ENCODE measurements around the gene SH3PXD2B. TPM values are rescaled to one million over a fixed set of nuclear protein-coding genes. Genes with fewer than 3 reads are reported as not detected.

Gene SH3PXD2B
- total and polyA plus RNA-seq, 5 donors from 2014 or later: 0.10 TPM; not detected in 4

DNA sequence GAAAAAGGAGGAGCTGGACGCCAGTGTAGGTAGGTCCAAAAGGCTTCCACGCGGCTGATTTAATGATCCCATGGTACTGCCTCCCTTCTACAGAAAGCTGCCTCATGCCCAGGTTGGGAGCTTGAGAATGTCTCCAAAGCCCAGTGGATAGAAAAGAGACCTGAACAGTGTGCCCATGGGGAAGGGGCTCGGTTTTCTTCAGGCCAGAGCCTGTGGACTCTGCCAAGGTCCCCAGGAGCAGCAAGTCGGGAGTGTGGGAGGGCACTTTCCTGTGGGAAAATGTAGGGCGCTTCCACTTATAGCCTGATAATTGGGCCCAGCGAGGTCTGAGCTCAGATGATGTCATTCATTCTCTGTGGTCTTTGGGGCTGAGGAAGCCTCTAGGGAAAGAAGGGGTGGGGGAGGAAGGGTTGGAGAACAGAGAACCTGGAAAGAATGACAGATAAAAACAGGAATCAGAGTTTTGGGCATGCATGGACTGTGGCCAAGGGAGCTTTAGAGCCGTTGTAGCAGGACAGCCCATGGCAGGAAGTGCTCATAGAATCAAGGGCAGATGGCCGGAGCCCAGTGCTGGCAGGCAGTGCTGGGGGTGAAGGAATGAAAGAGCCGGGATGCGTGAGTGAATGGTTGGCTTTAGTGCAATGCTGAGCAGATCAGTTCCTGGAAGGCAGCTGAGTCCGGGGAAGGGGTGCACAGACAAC, 42.5 kb upstream of the SH3PXD2B start:
- Mint-ChIP-seq H3K4me1 (no peaks in the 10 kb centered on the region), H3K27me3 (peaks cover 4% of the 10 kb centered on the region), H3K36me3 (no peaks in the 10 kb centered on the region), H3K9me3 (peaks cover 0 to 5% (median 0%) of the 10 kb centered on the region in 7 donors), H3K27ac (no peak overlapping the region), H3K4me3 (no peak overlapping the region)
- H3K36me3 ChIP-seq (ENCODE audit: control insufficient read depth, insufficient read depth, low read length): no peaks in the 10 kb centered on the region
- ATAC-seq (ENCODE audit: low read depth in 2 of 2): no peak
- H3K9me3 ChIP-seq (ENCODE audit: control insufficient read depth in 2 of 2, low read length in 2 of 2): no peaks in the 10 kb centered on the region
- no peaks in the 10 kb centered on the region for H3K27me3 ChIP-seq (ENCODE audit: control insufficient read depth, insufficient read depth, low read length)
- no peaks in the 10 kb centered on the region for H3K4me1 ChIP-seq (ENCODE audit: control insufficient read depth, insufficient read depth, low read length, poor library complexity, severe bottlenecking)
- no peak for DNase-seq
- no peak overlapping the region for H3K4me3 ChIP-seq (ENCODE audit: low read depth, low read length)
- no peak overlapping the region for H3K27ac ChIP-seq (ENCODE audit: insufficient read depth, low read length, poor library complexity, severe bottlenecking)

GRCh38 chr5:172494630-172495505, 40.5 kb upstream of the SH3PXD2B start:
- DNase-seq: no peak
- Histone ChIP-seq H3K27me3 (ENCODE audit: control insufficient read depth, insufficient read depth, low read length) (no peaks in the 10 kb centered on the region), H3K4me3 (ENCODE audit: low read depth, low read length) (no peak overlapping the region), H3K36me3 (ENCODE audit: control insufficient read depth, insufficient read depth, low read length) (no peaks in the 10 kb centered on the region), H3K27ac (ENCODE audit: insufficient read depth, low read length, poor library complexity, severe bottlenecking) (no peak overlapping the region), H3K9me3 (ENCODE audit: control insufficient read depth in 2 of 2, low read length in 2 of 2) (no peaks in the 10 kb centered on the region), H3K4me1 (ENCODE audit: control insufficient read depth, insufficient read depth, low read length, poor library complexity, severe bottlenecking) (no peaks in the 10 kb centered on the region)
- Mint-ChIP-seq H3K9me3 (peaks cover 0 to 3% (median 0%) of the 10 kb centered on the region in 7 donors), H3K27ac (no peak overlapping the region), H3K27me3 (peaks cover 4% of the 10 kb centered on the region), H3K4me1 (no peaks in the 10 kb centered on the region), H3K36me3 (no peaks in the 10 kb centered on the region), H3K4me3 (no peak overlapping the region)
- ATAC-seq (ENCODE audit: low read depth in 2 of 2): no peak

GRCh38 chr5:172493906-172494305, 39.6 kb upstream of the SH3PXD2B start:
- H3K27ac ChIP-seq (ENCODE audit: insufficient read depth, low read length, poor library complexity, severe bottlenecking): no peak overlapping the region
- Mint-ChIP-seq H3K9me3 (peaks cover 0 to 3% (median 0%) of the 10 kb centered on the region in 7 donors), H3K27me3 (peaks cover 4% of the 10 kb centered on the region)

DNA sequence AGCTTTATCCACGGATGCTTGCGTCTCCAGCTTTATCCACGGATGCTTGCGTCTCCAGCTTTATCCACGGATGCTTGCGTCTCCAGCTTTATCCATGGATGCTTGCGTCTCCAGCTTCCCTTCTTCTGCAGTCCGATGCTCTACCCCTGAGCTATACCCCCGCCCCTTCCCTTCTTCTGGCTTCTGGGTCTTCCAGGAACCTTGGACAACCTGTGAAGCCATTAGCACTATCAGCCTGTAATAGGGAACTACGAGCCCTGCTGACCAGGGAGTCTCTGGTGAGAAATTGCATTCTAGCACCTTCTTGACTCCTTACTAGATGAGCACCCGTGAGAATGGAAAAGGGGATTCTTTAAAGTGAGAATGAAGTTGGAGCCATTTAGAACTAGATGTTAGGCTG, 39.1 kb upstream of the SH3PXD2B start:
- Mint-ChIP-seq H3K4me1 (no peaks in the 10 kb centered on the region), H3K4me3 (no peak overlapping the region), H3K27me3 (peaks cover 4% of the 10 kb centered on the region), H3K36me3 (no peaks in the 10 kb centered on the region), H3K27ac (no peak overlapping the region), H3K9me3 (peaks cover 0 to 3% (median 0%) of the 10 kb centered on the region in 7 donors)
- ATAC-seq (ENCODE audit: low read depth in 2 of 2) (no peak), DNase-seq (no peak)
- Histone ChIP-seq H3K9me3 (ENCODE audit: control insufficient read depth in 2 of 2, low read length in 2 of 2) (no peaks in the 10 kb centered on the region), H3K4me3 (ENCODE audit: low read depth, low read length) (no peak overlapping the region), H3K27me3 (ENCODE audit: control insufficient read depth, insufficient read depth, low read length) (no peaks in the 10 kb centered on the region), H3K4me1 (ENCODE audit: control insufficient read depth, insufficient read depth, low read length, poor library complexity, severe bottlenecking) (no peaks in the 10 kb centered on the region), H3K27ac (ENCODE audit: insufficient read depth, low read length, poor library complexity, severe bottlenecking) (no peak overlapping the region), H3K36me3 (ENCODE audit: control insufficient read depth, insufficient read depth, low read length) (no peaks in the 10 kb centered on the region)

More at GRCh38 chr5:172493906-172494305, 39.6 kb upstream of the SH3PXD2B start:
- DNase-seq (no peak), ATAC-seq (ENCODE audit: low read depth in 2 of 2) (no peak)
- no peaks in the 10 kb centered on the region for H3K4me1 Mint-ChIP-seq
- no peak overlapping the region for H3K4me3 Mint-ChIP-seq
- H3K27me3 ChIP-seq (ENCODE audit: control insufficient read depth, insufficient read depth, low read length): no peaks in the 10 kb centered on the region
- no peaks in the 10 kb centered on the region for H3K36me3 Mint-ChIP-seq
- H3K4me1 ChIP-seq (ENCODE audit: control insufficient read depth, insufficient read depth, low read length, poor library complexity, severe bottlenecking): no peaks in the 10 kb centered on the region
- no peaks in the 10 kb centered on the region for H3K9me3 ChIP-seq (ENCODE audit: control insufficient read depth in 2 of 2, low read length in 2 of 2)
- H3K4me3 ChIP-seq (ENCODE audit: low read depth, low read length): no peak overlapping the region
- no peaks in the 10 kb centered on the region for H3K36me3 ChIP-seq (ENCODE audit: control insufficient read depth, insufficient read depth, low read length)
- H3K27ac Mint-ChIP-seq: no peak overlapping the region

DNA sequence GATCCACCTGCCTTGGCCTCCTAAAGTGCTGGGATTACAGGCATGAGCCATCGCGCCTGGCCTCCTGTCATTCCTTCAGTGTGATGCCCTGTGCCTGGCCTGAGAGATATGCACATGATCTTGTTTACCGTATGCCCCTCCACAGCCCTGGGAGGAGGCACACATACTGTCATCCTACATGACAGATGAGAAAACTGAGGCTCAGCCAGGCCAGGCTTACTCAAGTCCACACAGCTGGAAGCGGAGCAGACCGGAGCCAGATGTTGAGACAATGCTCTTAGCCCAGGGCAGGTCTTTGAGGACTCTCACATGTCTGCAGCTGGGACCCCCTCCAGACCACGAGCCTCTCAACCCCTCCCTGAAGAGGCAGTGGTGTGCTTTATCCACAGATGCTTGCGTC, 38.7 kb upstream of the SH3PXD2B start:
- no peaks in the 10 kb centered on the region for H3K27me3 ChIP-seq (ENCODE audit: control insufficient read depth, insufficient read depth, low read length)
- H3K27ac Mint-ChIP-seq: no peak overlapping the region
- no peaks in the 10 kb centered on the region for H3K9me3 ChIP-seq (ENCODE audit: control insufficient read depth in 2 of 2, low read length in 2 of 2)
- H3K4me1 ChIP-seq (ENCODE audit: control insufficient read depth, insufficient read depth, low read length, poor library complexity, severe bottlenecking): no peaks in the 10 kb centered on the region
- no peaks in the 10 kb centered on the region for H3K4me1 Mint-ChIP-seq
- peaks cover 4% of the 10 kb centered on the region for H3K27me3 Mint-ChIP-seq
- no peak overlapping the region for H3K27ac ChIP-seq (ENCODE audit: insufficient read depth, low read length, poor library complexity, severe bottlenecking)
- no peak overlapping the region for H3K4me3 ChIP-seq (ENCODE audit: low read depth, low read length)
- H3K36me3 ChIP-seq (ENCODE audit: control insufficient read depth, insufficient read depth, low read length): no peaks in the 10 kb centered on the region
- no peaks in the 10 kb centered on the region for H3K36me3 Mint-ChIP-seq
- no peak overlapping the region for H3K4me3 Mint-ChIP-seq
- ATAC-seq (ENCODE audit: low read depth in 2 of 2): no peak
- DNase-seq: no peak
- peaks cover 0 to 3% (median 0%) of the 10 kb centered on the region in 7 donors for H3K9me3 Mint-ChIP-seq

GRCh38 chr5:172492097-172492840, 37.9 kb upstream of the SH3PXD2B start:
- H3K36me3 Mint-ChIP-seq: no peaks in the 10 kb centered on the region
- ATAC-seq (ENCODE audit: low read depth in 2 of 2): no peak

GRCh38 chr5:172491481-172491880, 37.2 kb upstream of the SH3PXD2B start:
- Mint-ChIP-seq H3K4me3 (no peak overlapping the region), H3K27ac (no peak overlapping the region), H3K27me3 (peaks cover 4% of the 10 kb centered on the region), H3K4me1 (no peaks in the 10 kb centered on the region), H3K9me3 (peaks cover 0 to 3% (median 0%) of the 10 kb centered on the region in 7 donors), H3K36me3 (no peaks in the 10 kb centered on the region)
- Histone ChIP-seq H3K27ac (ENCODE audit: insufficient read depth, low read length, poor library complexity, severe bottlenecking) (no peak overlapping the region), H3K36me3 (ENCODE audit: control insufficient read depth, insufficient read depth, low read length) (no peaks in the 10 kb centered on the region), H3K27me3 (ENCODE audit: control insufficient read depth, insufficient read depth, low read length) (no peaks in the 10 kb centered on the region), H3K4me3 (ENCODE audit: low read depth, low read length) (no peak overlapping the region), H3K9me3 (ENCODE audit: control insufficient read depth in 2 of 2, low read length in 2 of 2) (no peaks in the 10 kb centered on the region), H3K4me1 (ENCODE audit: control insufficient read depth, insufficient read depth, low read length, poor library complexity, severe bottlenecking) (no peaks in the 10 kb centered on the region)
- DNase-seq: no peak
- no peak for ATAC-seq (ENCODE audit: low read depth in 2 of 2)

More at GRCh38 chr5:172492097-172492840, 37.9 kb upstream of the SH3PXD2B start:
- H3K27me3 ChIP-seq (ENCODE audit: control insufficient read depth, insufficient read depth, low read length): no peaks in the 10 kb centered on the region
- Mint-ChIP-seq H3K27me3 (peaks cover 4% of the 10 kb centered on the region), H3K27ac (no peak overlapping the region), H3K4me3 (no peak overlapping the region), H3K4me1 (no peaks in the 10 kb centered on the region), H3K9me3 (peaks cover 0 to 3% (median 0%) of the 10 kb centered on the region in 7 donors)
- DNase-seq: no peak
- H3K27ac ChIP-seq (ENCODE audit: insufficient read depth, low read length, poor library complexity, severe bottlenecking): no peak overlapping the region
- no peaks in the 10 kb centered on the region for H3K9me3 ChIP-seq (ENCODE audit: control insufficient read depth in 2 of 2, low read length in 2 of 2)
- no peaks in the 10 kb centered on the region for H3K36me3 ChIP-seq (ENCODE audit: control insufficient read depth, insufficient read depth, low read length)
- H3K4me3 ChIP-seq (ENCODE audit: low read depth, low read length): no peak overlapping the region
- no peaks in the 10 kb centered on the region for H3K4me1 ChIP-seq (ENCODE audit: control insufficient read depth, insufficient read depth, low read length, poor library complexity, severe bottlenecking)

All from CD4-positive, CD25-positive, alpha-beta regulatory T cell (primary cell).